ENCODE data around the gene KCNN2. TPM values are rescaled to one million over a fixed set of nuclear protein-coding genes. Genes with fewer than 3 reads are reported as not detected.

Gene KCNN2
- total RNA-seq, 4 donors from 2014 or later, result 0.18 to 0.19 TPM; not detected in 2

DNA sequence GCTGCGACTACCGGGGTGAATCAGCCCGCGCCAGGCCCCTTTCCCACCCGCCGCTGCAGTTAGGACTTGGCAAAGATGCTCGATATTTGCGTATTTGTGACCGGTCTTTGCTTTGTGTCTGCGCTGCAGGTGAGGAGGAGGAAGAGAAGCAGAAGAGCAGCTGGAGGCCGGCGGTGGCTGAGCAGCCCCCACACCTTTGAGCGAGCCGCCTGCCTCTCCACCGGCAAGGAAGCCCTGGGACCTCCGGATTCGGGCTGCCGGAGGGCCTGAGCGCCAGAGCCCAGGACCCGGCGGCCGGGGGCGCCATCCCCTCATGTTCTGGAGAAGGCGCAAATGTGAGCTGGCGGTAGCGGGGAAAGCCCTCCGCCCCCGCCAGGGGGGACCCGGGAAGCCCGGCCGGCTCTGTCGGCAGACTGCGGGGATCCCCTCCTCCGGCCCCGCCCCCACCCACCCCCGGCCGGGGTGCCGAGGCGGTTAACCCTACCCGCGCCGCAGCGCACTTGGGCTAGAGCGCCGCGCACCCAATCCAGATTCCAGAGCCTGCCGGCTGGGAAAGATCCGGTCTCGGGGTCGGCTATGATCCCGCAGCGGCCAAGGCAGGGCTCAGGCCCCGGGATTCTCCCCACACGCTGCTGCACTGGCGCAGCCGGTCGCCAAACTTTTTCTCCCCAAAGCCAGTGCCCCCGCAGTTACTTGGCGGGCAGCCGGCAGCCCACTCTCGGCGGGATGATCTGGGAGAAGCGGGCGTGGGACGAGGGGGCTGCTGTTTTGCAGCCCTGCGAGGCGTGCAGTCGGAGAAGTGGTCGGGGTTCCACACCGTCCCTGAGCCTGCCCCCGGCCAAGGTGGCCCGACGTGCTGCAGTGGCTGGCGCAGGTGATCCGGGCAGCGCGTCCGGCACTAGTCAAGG lies 800 bp upstream of the KCNN2 start:
- no peaks in the 10 kb centered on the region for H3K36me3 ChIP-seq
- peaks cover 26 to 41% (median 29%) of the 10 kb centered on the region in 3 donors for H3K4me1 ChIP-seq
- no peak for TF ChIP-seq POLR2A (IDR thresholded peaks at IDR 0.05)
- no peak for TF ChIP-seq CTCF (IDR thresholded peaks at IDR 0.05)
- 0 to 10% methylated on average over 2 to 9 of the region's 78 CpGs for WGBS, 2 donors
- no peak for DNase-seq
- intact Hi-C loops (cut with DNase I), result no loop called here
- H3K27ac ChIP-seq, result peak overlapping the region in 1 of 4 donors; percentile 58
- peak overlapping the region; percentile 38 to 65 (median 55) for H3K4me3 ChIP-seq
- H3K27me3 ChIP-seq, result peaks cover 8 to 73% (median 19%) of the 10 kb centered on the region in 4 donors
- H3K9me3 ChIP-seq, result no peaks in the 10 kb centered on the region

DNA sequence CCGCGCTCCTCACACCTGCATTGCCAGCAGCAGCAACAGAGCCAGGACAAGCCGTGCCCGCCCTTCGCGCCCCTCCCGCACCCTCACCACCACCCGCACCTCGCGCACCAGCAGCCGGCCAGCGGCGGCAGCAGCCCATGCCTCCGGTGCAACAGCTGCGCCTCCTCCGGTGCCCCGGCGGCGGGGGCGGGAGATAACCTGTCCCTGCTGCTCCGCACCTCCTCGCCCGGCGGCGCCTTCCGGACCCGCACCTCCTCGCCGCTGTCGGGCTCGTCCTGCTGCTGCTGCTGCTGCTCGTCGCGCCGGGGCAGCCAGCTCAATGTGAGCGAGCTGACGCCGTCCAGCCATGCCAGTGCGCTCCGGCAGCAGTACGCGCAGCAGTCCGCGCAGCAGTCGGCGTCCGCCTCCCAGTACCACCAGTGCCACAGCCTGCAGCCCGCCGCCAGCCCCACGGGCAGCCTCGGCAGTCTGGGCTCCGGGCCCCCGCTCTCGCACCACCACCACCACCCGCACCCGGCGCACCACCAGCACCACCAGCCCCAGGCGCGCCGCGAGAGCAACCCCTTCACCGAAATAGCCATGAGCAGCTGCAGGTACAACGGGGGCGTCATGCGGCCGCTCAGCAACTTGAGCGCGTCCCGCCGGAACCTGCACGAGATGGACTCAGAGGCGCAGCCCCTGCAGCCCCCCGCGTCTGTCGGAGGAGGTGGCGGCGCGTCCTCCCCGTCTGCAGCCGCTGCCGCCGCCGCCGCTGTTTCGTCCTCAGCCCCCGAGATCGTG lies 517 bp downstream of the KCNN2 start:
- 0% methylated on average over 3 of the region's 87 CpGs; no CpG with 5 or more reads in 1 of the 2 donors for WGBS, 2 donors
- H3K4me3 ChIP-seq, result peak overlapping the region; percentile 38 to 65 (median 55)
- peaks cover 26 to 41% (median 29%) of the 10 kb centered on the region in 3 donors for H3K4me1 ChIP-seq
- intact Hi-C loops (cut with DNase I), result no loop called here
- H3K27ac ChIP-seq, result peak overlapping the region in 2 of 4 donors; percentile 5 to 58
- DNase-seq, result no peak
- H3K9me3 ChIP-seq, result no peaks in the 10 kb centered on the region
- H3K36me3 ChIP-seq, result no peaks in the 10 kb centered on the region
- peaks cover 8 to 73% (median 19%) of the 10 kb centered on the region in 4 donors for H3K27me3 ChIP-seq
- TF ChIP-seq CTCF (IDR thresholded peaks at IDR 0.05), result no peak
- no peak for TF ChIP-seq POLR2A (IDR thresholded peaks at IDR 0.05)

DNA sequence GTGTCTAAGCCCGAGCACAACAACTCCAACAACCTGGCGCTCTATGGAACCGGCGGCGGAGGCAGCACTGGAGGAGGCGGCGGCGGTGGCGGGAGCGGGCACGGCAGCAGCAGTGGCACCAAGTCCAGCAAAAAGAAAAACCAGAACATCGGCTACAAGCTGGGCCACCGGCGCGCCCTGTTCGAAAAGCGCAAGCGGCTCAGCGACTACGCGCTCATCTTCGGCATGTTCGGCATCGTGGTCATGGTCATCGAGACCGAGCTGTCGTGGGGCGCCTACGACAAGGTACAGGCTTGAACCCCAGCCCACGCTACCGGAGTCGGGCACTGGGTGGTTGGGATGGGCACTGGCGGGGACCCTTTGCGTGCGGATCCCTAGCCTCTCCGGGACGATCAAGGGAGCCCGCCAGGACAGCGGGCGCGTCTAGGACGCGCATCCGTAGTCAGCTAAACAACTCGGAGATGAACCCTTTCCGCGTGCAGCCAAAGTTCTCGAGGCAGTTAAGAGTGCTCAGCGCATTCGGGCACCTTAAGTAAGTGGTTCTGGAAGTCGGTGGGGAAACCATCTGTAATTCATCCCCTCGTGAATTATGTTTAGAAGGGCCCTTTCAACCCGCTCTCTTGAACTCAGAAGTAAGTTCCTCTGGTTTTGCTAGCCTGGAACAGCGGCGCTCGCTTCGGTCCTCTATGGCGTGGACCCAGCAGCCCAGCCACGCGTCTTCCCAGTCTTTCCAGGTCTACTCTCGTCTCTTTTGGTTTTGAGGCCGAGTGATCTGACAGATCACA lies 1.3 kb downstream of the KCNN2 start:
- Histone ChIP-seq H3K4me1 (peaks cover 26 to 41% (median 29%) of the 10 kb centered on the region in 3 donors), H3K4me3 (peak overlapping the region; percentile 38 to 65 (median 55)), H3K27ac (no peak overlapping the region), H3K9me3 (no peaks in the 10 kb centered on the region), H3K36me3 (no peaks in the 10 kb centered on the region), H3K27me3 (peaks cover 8 to 73% (median 19%) of the 10 kb centered on the region in 4 donors)
- 0 to 1% methylated on average over 12 to 21 of the region's 62 CpGs for WGBS, 2 donors
- intact Hi-C loops (cut with DNase I), result no loop called here
- DNase-seq, result no peak
- TF ChIP-seq POLR2A (IDR thresholded peaks at IDR 0.05) (no peak), CTCF (IDR thresholded peaks at IDR 0.05) (no peak)

GRCh38 chr5:114363837-114364236 lies 2.0 kb downstream of the KCNN2 start:
- no peaks in the 10 kb centered on the region for H3K36me3 ChIP-seq
- peaks cover 8 to 73% (median 19%) of the 10 kb centered on the region in 4 donors for H3K27me3 ChIP-seq
- no peak overlapping the region for H3K27ac ChIP-seq
- DNase-seq, result no peak
- intact Hi-C loops (cut with DNase I), result no loop called here
- no peaks in the 10 kb centered on the region for H3K9me3 ChIP-seq
- 3 to 9% methylated on average over 8 to 10 of the region's 10 CpGs for WGBS, 2 donors
- H3K4me1 ChIP-seq, result peaks cover 26 to 41% (median 29%) of the 10 kb centered on the region in 3 donors
- TF ChIP-seq CTCF (IDR thresholded peaks at IDR 0.05) (no peak), POLR2A (IDR thresholded peaks at IDR 0.05) (no peak)
- peak overlapping the region in 3 of 4 donors; percentile 53 to 65 (median 57) for H3K4me3 ChIP-seq
